AML-193 (cell line): ENCODE data around the gene G6PC3.
A peak's percentile ranks its signal among the peaks of the same experiment; 100 is the strongest.
"Not testable (repeated sequence)": the region's sequence is repeated elsewhere in the genome, so short reads cannot be mapped to it uniquely, and the experiment has no call there.

ENCODE experiments used
- DNase-seq, 2 experiments: peaks; one replicate each; lab custom pipeline; 2025; lab: John Stamatoyannopoulos, UW

Gene G6PC3

DNA sequence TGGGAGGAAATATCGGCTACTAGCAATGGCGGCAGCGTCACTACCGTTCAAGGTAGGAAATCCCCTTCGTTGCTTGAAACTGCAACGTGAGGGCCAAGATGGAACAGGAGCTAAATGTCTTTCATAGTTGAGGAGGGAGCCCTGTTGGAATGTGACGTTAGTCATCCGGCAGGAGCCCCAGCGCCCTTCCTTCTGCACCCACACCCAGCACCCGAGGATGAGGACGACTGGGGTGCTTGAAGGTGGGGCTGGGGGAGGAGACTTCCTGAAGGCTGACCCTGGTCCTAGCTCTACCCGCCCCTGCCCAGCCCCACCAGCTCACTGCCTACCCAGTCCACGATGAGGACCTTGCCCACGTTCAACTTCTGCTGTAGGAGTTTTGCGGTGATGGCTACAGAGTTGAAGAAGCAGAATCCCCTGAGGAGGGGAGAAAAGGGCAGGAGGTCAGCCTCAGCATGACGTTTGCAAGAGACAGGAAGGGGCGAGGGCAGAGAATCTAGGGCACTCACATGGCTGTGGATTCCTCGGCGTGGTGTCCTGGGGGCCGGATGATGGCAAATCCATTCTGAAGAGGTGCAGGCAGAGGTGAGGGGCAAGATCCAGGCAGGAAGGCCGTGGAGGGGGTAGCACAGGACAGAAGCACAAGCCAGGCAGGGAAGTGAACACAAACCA is 11.9 kb downstream of the G6PC3 start:
- DNase-seq = no peak

DNA sequence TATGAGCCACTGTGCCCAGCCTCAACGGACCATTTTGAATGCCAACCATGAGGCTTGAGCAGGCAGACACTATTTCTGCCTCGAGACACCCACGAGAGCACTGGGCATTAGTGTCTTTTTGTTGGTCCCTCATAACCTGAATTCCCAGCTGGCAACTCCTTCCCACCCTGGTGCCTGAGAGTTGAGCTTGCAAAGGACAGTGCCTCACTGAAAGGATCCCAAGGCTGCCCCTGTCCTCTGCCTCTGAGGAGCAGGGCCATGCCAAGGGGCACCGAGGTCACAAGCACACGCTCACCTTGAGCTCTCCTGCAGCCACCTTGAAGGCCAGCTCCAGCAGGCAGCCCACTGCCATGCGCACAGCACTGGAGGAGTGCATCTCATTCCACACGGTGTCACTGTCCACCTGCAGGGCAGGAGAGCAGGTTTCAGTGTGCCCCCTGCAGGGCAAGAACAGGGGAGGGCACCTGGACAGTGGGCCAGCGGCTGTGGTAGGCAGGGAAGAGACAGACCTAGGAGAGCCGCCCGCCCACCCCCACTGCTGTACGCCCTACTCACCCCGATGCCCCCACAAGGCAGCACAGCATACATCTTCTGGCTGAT is 12.8 kb downstream of the G6PC3 start:
- no peak for DNase-seq

DNA sequence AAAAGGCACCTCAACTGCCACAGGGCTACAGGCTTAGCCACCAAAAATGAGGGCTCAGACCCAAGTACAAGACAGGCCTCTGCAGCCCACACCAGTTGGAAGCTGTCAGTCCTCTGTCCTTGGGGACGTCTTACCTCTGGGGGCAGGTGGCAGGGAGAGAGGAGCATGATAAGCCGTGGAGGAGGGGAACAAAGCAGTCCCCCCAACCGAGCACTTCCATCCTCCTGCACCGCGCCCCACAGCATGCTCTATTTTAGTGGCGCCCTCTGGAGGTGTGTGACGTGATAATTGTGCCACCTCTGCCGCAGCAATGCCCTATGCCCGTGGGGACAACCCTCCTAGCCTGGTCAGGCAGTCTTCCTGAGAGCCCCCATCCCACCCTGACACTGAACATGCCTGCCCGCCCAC is 13.6 kb downstream of the G6PC3 start:
- peak in 1 of 2 experiments; percentile 12 for DNase-seq

DNA sequence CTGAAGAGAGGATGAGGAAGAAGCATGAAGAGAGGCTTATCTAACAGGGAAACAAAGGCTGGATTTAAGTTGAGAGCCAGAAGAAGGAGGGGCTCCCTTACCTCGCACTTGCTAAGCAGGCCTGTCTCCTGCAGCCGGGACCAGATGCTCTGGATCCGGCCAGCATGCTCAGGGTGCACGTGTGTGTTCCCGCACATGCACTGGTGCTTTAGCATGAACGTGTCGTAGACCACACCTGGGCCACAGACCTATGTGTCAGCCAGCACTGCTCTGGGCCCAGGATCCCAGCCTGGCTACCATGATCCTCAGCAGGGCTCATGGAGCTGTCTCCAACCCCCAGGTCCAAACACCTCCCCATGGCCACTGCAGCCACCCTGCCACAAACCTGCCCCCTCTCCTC is 14.4 kb downstream of the G6PC3 start:
- no peak for DNase-seq

DNA sequence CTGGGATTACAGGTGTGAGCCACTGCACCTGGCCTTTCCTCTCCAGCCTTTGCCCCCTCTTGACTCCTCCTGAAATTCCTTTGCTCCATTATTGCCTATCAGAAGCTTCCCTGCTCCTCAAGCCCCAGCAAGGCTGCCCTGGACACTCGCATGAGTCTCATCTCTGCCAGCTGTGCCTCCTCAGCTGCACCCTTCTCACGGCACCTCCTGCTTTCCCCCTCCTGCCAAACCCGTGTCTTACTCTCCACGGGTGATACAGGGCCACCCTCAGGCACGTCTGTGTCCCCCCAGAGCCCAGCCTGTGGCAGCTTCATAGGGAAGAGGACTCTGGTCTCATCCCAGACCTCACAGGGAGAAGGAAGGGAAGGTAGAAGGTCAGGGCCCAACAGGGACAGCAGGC is 15.4 kb downstream of the G6PC3 start:
- no peak for DNase-seq

DNA sequence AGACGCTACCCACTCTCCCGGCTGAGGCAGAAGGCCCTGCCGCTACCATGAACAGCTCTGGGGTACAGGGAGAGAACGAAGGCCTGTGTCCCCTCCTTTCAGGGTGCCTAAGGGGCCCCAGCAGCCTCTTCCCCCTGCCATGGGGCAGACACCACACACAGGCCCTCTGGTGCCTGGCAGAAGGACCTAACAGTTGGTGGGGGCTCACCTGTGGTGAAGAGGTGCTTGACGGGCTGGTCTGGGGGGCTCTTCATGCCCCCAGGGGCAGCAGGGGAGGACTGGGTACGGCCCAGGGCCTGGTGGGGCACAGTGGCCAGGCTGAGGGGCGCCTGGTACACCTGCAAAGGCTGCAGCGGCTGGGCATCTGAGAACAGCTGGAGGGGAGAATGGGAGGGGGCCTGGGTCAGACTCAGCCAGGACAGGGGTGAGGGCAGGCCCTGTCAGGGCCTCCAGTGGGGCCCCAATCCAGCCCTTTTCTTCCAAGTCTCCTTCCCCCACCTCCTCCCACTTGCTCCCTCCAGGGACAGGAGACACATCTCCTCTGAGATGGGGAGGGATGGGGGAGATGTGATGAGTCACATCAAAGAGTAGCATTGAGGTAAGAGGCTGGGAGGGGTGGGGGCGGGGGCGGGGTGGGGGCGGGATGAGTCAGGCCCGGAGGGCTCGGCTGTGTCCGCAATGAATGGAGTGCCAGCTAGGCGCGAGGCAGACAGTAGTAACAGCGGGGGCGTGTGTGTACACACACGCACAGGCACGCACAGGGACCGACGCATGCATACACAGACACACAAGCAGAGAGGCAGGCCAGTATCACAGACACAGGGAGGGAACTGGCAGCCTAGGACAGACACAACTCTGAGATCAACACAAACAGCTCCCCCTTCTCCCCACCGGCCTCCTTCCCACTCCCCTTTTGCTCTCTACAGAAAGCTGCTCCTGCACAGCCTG is 16.1 kb downstream of the G6PC3 start:
- no peak for DNase-seq

DNA sequence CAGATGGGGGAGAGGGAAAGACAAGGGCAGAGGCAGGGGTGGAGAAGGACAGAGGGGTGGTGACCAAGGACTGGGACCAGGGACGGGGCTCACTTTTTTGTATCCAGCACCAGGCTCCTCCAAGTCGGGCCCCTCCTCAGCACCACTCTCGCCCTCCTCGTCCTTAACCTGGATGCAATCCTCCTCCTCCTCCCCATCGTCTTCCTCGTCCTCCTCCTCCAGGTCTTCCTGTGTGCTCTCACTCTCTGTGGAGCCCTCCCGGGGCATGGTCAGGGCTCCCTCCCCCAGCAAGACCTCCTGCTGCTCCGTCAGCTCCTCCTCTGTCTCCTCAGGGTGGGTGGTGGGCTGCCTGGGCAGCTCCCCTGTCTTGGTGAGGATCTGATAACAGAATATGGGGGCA is 16.8 kb downstream of the G6PC3 start:
- DNase-seq = no peak

DNA sequence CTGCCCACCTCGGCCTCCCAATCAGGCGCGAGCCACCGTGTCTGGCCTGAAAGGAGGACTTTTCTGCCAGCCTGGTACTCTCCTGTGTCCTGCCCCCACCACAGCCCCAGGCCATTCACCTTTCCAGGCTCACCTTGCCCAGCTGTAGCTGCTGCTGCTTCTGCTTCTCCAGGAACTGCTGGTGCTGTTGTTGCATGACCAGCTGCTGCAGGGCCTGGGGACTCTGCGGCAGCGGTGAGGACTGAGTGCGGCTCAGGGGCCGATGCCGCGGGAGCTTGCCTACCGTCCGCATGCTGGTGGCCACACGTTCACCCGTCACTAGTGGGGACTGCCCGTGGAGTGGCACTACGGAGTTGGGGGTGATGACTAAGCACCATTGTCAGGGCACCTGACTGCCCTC is 17.7 kb downstream of the G6PC3 start:
- no peak for DNase-seq

DNA sequence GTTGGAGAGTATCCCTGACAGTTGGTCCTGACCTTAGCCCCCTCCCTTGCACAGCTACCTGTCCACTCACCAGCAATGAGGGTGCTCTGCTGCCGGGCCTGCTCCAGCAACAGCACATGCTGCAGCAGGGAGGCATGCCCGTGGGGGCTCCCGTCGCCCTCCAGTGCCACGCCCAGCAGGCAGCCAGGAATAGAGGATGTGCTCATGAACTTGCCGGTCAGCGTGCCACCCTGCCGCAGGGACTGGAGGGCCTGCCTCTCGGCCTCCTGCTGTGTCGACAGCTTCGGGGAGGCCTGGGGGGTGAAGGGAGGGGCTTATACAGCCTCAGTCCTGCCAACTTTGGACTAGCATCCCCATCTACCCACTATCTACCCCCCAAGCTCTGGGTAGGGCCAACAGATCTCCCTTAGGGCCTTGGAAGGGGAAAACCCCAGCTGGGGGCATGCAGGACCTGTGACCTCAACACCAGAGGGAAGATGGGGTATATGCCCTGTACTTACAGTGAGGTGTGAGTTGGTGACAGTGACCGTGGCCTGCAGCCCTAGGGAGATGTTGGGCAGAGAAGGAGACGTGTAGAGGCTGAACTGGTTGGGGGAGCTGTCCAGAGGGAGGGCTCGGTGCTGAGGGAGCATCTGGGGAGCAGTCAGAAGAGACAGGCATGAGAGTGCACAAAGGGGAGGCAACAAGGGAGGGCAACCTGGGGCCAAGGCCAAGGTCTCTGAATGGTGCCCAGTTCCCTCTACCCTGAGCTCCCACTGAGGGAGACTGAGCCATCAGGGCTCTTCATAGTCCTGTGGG is 20.9 kb downstream of the G6PC3 start:
- no peak for DNase-seq

DNA sequence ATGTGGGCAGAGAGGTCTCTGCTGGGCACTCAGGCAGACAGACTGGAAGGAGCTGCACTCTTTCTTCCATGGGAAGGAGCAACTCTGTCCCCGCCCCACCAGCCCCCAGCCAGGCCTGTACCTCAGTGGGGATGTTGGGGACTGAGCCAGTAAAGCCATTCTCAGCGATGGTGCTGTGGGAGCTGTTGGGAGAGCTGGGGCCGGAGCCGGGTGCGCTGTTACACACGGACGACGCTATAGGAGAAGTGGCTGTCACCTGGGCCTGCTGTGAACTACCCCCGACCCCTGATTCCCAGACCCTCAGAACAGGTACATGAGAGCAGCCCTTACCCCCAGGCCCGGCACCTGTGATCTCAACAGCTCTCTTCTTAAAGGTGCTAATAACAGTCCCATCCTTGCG is 21.5 kb downstream of the G6PC3 start:
- no peak for DNase-seq

DNA sequence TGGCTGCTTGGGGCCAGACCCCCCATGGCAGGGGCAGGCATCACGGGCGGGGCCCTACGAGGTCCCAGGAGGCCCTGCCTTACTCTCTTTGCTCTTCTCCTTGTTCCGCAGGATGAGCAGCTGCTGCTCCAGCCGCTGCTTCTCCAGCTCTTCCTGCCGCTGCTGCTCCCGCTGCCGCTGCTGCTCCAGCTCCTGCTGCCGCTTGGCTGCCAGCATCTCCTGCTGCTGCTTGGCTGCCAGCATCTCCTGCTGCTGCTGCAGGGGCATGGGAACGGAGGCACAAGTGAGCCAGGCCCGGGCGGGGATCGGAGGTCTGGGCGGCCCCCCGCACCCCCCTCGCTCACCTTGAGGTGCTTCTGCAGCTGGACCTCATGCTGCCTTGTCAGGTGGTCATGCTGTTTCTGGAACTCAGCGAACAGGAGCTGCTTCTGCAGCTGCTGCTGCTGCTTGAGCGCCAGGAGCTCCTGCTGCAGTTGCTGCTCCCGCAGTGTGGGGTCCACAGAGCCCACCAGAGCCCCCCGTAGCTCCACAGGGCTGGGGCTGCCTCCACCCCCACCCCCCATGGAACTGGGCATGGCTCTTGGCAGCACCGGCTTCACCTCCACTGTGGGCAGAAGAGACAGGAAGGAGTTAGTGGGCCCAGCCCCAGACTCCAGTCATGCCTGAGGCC is 22.8 kb downstream of the G6PC3 start:
- DNase-seq = no peak

DNA sequence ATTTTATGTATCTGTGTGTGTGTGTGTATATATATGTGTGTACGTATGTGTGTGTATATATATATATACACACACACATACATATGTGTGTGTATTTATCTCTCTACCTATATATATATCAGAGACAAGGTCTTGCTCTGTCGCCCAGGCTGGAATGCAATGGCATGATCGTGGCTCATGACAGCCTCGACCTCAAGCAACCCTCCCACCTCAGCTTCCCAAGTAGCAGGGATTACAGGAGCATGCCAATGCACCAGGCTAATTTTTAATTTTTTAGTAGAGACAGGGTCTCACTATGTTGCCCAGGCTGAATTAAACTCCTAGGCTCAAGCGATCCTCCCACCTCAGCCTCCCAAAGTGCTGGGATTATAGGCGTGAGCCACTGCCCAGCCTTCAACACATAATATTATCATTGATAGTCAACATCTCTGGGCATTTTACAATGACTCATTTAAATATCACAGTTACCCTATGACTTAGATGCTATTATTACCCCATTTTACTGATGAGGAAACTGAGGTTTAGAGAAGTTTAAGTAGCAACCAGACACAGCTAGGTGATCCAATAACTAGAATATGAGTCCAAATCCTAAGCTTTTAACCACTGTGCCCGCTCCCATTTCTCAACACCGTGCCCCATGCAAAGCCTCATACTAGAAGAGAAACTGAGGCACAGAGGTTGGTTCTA is 24.3 kb downstream of the G6PC3 start:
- no peak for DNase-seq

DNA sequence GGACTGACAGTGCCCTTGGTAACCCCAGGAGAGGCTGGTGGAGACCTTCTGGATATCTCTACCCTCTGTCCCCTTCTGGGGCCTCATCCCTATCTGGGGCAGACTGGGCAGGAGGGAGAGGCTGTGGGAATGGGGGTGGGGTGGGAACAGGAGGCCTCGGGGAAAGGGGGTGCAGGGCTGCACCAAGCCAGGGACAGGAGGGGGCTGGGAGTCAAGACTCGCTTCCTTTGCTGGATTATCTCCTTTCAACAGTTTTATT is 24.8 kb downstream of the G6PC3 start:
- DNase-seq = no peak

DNA sequence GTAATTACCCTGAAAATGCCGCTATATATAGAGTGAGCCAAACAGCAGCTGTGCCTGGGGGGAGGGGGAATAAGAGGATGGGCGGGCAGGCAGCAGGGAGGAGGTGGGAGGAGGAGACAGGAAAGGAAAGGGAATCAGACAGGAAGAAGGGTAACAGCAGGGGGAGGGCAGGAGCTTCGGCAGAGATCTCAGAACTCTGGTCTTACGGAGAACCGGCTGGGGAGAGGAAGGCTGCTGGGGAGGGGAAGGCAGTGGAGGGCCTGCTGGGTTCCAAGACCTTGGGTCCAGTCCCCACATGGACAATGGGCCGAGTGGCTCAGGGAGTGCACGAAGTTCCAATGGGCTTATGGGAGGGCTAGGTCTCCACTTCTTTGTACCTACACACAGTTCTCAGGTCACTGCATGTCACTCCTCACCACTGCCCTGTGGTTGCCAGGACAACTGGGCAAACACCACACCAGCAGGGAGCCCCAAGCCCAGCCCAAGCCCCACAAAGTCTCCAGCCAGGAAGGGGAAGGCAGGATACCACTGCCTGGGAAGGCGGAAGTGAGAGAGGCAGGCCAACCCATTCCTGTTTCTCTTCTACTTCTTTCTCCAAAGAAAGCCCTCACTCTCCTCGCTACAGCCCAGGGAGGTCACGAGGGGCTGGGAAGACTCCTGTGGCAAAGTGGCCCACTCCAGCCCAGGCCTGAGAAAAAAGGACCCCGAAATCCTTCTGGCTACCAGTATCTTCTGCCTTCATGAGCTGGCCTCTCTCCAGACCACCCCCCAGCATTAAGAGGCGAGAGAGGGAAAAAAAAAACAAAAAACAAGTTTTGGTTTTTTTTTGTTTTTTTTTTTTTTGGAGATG is 25.3 kb downstream of the G6PC3 start:
- DNase-seq = peak; percentile 65 to 73

DNA sequence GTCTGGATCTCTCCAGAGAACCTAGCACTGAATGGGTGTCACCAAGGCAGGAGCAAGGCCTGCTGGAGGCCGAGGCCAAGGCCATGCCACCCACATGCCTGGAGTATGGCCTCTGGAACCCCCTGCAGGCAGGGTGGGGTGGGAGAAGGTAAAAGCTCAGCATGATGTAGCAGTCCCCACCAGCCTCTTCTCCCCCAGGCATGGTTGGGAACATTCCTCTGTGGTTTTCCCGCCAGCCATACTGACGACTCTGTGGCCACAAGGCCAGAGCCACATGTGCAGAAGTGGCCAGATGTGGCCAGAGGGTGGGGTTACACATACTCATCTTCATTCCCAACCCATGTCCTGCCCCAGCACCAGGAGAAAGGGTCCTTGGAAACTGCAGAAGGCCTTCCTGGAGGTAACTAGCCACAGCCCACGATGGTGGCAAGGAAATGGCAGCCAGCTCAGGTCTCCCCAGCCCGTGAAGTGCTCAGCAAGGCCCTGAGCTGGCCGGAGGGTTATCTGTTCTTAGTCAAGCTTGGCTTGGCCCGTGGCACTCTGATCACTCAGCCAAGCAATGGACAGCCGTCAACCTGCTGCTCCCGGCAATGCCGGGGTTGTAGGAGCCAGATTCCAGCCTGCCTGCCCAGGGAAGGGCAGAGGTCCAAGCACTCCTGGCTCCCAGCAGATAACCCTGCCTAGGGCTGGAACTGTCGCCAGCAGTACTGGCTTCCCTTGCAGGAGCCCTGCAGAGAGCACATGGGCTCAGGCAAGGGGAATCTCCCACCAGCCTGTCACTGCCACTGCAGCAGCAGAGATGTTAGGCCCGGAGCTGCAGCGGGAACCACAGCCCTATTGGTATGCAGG is 26.8 kb downstream of the G6PC3 start:
- no peak for DNase-seq

DNA sequence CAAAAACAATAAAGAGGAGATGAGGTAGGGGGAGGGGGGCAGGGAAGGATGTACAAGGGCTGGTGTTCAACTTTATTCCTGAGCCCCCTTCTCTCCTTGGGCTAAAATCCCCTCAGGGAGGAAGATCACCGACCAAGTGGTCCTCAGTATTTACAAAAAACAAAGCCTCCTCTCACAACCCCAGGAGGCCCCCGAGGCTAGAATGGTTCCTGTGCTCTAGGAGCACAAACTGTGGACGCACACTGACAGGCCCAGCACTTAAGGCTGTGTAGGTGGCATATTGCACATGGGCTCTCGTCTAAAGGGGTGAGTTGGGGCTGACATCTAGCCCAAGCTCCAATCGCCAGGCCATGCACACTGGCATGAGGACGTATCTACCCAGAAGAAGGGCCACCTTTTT is 31.3 kb downstream of the G6PC3 start:
- DNase-seq = not testable (repeated sequence)

DNA sequence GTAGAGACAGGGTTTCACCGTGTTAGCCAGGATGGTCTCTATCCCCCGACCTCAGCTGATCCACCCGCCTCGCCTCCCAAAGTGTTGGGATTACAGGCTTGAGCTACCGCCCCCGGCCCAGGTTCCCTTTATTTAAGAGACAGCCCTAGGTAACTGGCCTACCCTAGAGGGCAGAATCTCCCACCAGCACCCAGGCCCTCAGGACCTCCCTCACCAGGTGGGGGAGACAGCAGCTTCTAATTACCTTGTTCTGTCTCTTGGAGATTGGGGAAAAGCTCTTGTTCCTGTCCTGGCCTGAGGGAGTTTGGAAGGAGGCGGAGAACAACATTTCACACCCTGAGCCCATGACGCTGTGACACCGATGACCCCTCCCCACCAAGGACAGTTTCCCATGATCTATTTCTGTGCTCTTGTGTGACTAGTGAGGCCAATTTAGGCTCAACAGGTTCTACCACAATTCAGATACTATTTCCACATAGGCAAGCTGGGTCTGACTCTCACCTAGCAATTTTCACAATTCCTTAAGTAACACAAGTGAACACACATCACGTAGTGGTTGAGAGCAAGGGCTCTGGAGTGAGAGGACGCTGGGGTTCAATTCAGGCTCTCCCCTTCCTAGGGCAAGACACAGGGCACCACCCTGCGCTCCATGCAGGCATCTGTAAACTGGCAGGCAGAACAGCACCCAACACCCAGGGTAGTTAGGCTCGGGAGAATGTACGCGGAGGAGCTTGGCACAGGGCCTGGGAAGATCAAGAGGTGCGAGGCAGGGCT is 32.5 kb downstream of the G6PC3 start:
- DNase-seq = no peak

DNA sequence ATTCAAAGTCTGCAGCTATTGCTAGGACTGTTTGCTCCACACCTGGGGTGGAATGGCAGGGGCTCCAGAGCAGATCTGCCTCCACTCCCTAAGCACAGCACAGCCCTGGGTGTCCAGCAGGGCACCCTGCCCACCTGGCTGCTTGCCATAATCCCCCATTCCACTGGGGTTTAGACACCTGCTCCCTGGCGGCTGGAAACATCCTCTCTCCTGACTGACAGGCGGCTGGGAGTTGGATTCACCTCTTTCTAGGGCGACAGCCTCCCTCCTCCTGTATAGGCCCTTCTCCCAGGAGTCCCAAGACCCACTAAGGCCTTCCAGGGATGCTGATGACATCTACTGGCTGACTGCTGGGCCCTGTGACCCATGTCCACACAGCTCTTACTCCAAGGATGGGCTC is 34.9 kb downstream of the G6PC3 start:
- DNase-seq = no peak

DNA sequence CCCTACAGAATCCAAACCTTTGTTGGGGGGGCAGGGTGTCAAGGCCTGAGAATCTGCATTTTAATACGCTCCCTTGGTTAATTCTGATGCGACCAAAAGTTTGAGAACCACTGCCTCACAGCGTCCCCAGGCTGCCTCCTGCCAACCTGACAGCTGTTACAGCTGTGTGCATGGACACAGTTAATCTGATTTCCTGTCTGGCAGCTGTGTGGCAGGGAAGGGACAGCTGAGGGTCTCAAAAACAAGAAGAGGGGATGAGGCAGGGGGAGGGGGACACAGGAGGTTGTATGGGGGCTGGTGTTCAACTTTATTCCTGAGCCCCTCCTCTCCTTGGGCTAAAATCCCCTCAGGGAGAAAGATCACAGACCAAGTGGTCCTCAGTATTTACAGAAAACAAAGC is 35.4 kb downstream of the G6PC3 start:
- DNase-seq = no peak
